ENCODE data around the gene NRTN. TPM values are rescaled to one million over a fixed set of nuclear protein-coding genes. Genes with fewer than 3 reads are reported as not detected.

Gene NRTN
- total RNA-seq, 3 donors from 2014 or later (not counting 1 experiment from before 2014, with no cell fraction given): 0.33 to 0.34 TPM; not detected in 1

- Mint-ChIP-seq H3K27ac (no peak overlapping the region), H3K27me3 (ENCODE audit: low read depth in 2 of 2) (no peaks in the 10 kb centered on the region), H3K9me3 (no peaks in the 10 kb centered on the region), H3K4me1 (no peaks in the 10 kb centered on the region), H3K36me3 (no peaks in the 10 kb centered on the region), H3K4me3 (no peak overlapping the region)
- Histone ChIP-seq H3K27ac (ENCODE audit: low read length) (no peak overlapping the region), H3K9me3 (ENCODE audit: control insufficient read depth, insufficient read depth, low read length) (no peaks in the 10 kb centered on the region), H3K4me3 (ENCODE audit: low read length) (no peak overlapping the region), H3K27me3 (ENCODE audit: control insufficient read depth, insufficient read depth, low read length) (no peaks in the 10 kb centered on the region), H3K4me1 (ENCODE audit: control insufficient read depth, insufficient read depth, low read length) (no peaks in the 10 kb centered on the region), H3K36me3 (ENCODE audit: control insufficient read depth, insufficient read depth, low read length) (no peaks in the 10 kb centered on the region)
- WGBS (ENCODE audit: insufficient coverage): 92% methylated on average over 8 of the region's 10 CpGs
- TF ChIP-seq CTCF (IDR thresholded peaks at IDR 0.05): no peak
- DNase-seq: no peak
- intact Hi-C loops (cut with micrococcal nuclease): no loop called here
- ATAC-seq: no peak
Observed at GRCh38 chr19:5767949-5768348, 36.9 kb upstream of the NRTN start.

DNA sequence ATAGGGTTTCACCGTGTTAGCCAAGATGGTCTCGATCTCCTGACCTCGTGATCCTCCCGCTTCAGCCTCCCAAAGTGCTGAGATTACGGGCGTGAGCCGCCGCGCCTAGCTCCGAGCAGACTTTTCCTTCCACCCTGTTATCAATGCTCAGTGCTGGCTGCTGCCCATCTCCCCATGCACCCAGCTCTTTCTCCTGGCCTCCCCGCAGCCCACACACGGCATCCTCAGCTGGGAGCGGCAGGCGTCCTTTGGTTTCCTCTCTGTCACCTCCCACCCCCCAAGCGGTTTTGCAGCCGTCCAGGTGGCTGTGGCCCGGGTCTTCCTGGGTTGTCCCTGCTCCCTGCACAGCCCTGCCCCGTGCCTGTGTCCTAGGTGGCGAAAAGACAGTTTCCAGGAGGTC lies 32.5 kb upstream of the NRTN start:
- Mint-ChIP-seq H3K27me3 (ENCODE audit: low read depth in 2 of 2) (no peaks in the 10 kb centered on the region), H3K36me3 (no peaks in the 10 kb centered on the region)
- no peak overlapping the region for H3K4me3 ChIP-seq (ENCODE audit: low read length)

GRCh38 chr19:5773276-5773675 lies 31.6 kb upstream of the NRTN start:
- Mint-ChIP-seq H3K9me3 (no peaks in the 10 kb centered on the region), H3K4me1 (no peaks in the 10 kb centered on the region), H3K4me3 (no peak overlapping the region), H3K36me3 (no peaks in the 10 kb centered on the region), H3K27me3 (ENCODE audit: low read depth in 2 of 2) (no peaks in the 10 kb centered on the region), H3K27ac (no peak overlapping the region)
- no peak for TF ChIP-seq CTCF (IDR thresholded peaks at IDR 0.05)
- intact Hi-C loops (cut with micrococcal nuclease): no loop called here
- no peak overlapping the region for H3K4me3 ChIP-seq (ENCODE audit: low read length)
- no peak overlapping the region for H3K27ac ChIP-seq (ENCODE audit: low read length)
- DNase-seq (no peak), ATAC-seq (no peak)
- H3K4me1 ChIP-seq (ENCODE audit: control insufficient read depth, insufficient read depth, low read length): no peaks in the 10 kb centered on the region
- WGBS (ENCODE audit: insufficient coverage): 82% methylated on average over 5 of the region's 5 CpGs
- no peaks in the 10 kb centered on the region for H3K27me3 ChIP-seq (ENCODE audit: control insufficient read depth, insufficient read depth, low read length)
- H3K9me3 ChIP-seq (ENCODE audit: control insufficient read depth, insufficient read depth, low read length): no peaks in the 10 kb centered on the region
- H3K36me3 ChIP-seq (ENCODE audit: control insufficient read depth, insufficient read depth, low read length): no peaks in the 10 kb centered on the region

More for the DNA sequence above, 32.5 kb upstream of the NRTN start:
- TF ChIP-seq CTCF (IDR thresholded peaks at IDR 0.05): no peak
- Histone ChIP-seq H3K27me3 (ENCODE audit: control insufficient read depth, insufficient read depth, low read length) (no peaks in the 10 kb centered on the region), H3K36me3 (ENCODE audit: control insufficient read depth, insufficient read depth, low read length) (no peaks in the 10 kb centered on the region), H3K4me1 (ENCODE audit: control insufficient read depth, insufficient read depth, low read length) (no peaks in the 10 kb centered on the region), H3K27ac (ENCODE audit: low read length) (no peak overlapping the region), H3K9me3 (ENCODE audit: control insufficient read depth, insufficient read depth, low read length) (no peaks in the 10 kb centered on the region)
- Mint-ChIP-seq H3K9me3 (no peaks in the 10 kb centered on the region), H3K27ac (no peak overlapping the region), H3K4me3 (no peak overlapping the region), H3K4me1 (no peaks in the 10 kb centered on the region)
- DNase-seq (no peak), ATAC-seq (no peak)
- intact Hi-C loops (cut with micrococcal nuclease): no loop called here
- WGBS (ENCODE audit: insufficient coverage): 80% methylated on average over 19 of the region's 19 CpGs

- Histone ChIP-seq H3K27ac (ENCODE audit: low read length) (no peak overlapping the region), H3K27me3 (ENCODE audit: control insufficient read depth, insufficient read depth, low read length) (no peaks in the 10 kb centered on the region), H3K36me3 (ENCODE audit: control insufficient read depth, insufficient read depth, low read length) (no peaks in the 10 kb centered on the region), H3K4me1 (ENCODE audit: control insufficient read depth, insufficient read depth, low read length) (no peaks in the 10 kb centered on the region), H3K4me3 (ENCODE audit: low read length) (no peak overlapping the region), H3K9me3 (ENCODE audit: control insufficient read depth, insufficient read depth, low read length) (no peaks in the 10 kb centered on the region)
- no peak overlapping the region for H3K4me3 Mint-ChIP-seq
- intact Hi-C loops (cut with micrococcal nuclease): no loop called here
- no peaks in the 10 kb centered on the region for H3K4me1 Mint-ChIP-seq
- no peak overlapping the region for H3K27ac Mint-ChIP-seq
- H3K9me3 Mint-ChIP-seq: no peaks in the 10 kb centered on the region
- 87% methylated on average over 7 of the region's 8 CpGs for WGBS (ENCODE audit: insufficient coverage)
- no peak for TF ChIP-seq CTCF (IDR thresholded peaks at IDR 0.05)
- ATAC-seq (no peak), DNase-seq (no peak)
- H3K36me3 Mint-ChIP-seq: no peaks in the 10 kb centered on the region
- H3K27me3 Mint-ChIP-seq (ENCODE audit: low read depth in 2 of 2): no peaks in the 10 kb centered on the region
Observed at GRCh38 chr19:5774921-5775320, 29.9 kb upstream of the NRTN start.
